ENCODE measurements around the gene GLP2R.
"Not testable (repeated sequence)": the region's sequence is repeated elsewhere in the genome, so short reads cannot be mapped to it uniquely, and the experiment has no call there.

Gene GLP2R

GRCh38 chr17:9825641-9826150 lies at the start of gene GLP2R:
Gene GLP2R (plus strand): TSS chr17:9825924. CDS start chr17:9826064, 140 bp downstream.
- DNase-seq: no peak

GRCh38 chr17:9776911-9777310 lies 48.8 kb upstream of the GLP2R start:
- DNase-seq: no peak

DNA sequence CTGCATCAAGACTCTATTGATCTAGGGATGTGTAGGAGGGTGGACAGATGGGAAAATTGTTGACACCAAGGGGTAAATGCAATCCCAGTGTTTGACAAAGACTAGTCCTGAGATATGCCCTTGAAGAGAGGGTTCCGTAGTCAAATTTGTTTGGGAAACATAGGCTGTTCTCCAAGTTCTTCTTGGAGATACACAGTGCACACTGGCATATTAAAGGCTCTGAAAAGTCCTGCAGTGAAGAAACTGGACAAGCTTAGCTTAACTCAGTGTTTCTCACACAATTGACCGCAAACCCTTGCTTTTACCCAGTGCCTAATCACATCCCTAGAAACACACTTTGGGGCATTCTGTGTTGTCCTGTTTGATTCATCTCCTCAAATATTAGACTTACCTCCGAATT lies 45.2 kb upstream of the GLP2R start:
- no peak for DNase-seq

GRCh38 chr17:9783050-9783449 lies 42.7 kb upstream of the GLP2R start:
- DNase-seq: no peak

DNA sequence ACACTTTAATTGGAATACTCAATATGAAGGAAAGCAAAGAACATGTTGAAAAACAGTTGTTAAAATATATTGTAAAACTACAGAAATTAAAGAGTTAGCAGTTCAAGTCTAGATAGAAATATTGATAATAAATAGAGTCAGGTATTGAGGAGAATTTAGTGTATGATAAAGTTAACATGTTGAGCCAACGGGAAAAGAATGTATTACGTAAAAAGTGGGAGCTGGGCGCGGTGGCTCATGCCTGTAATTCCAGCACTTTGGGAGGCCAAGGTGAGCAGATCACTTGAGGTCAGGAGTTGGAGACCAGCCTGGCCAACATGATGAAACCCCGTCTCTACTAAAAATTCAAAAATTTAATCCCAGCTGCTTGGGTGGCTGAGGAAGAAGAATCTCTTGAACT lies 42.3 kb upstream of the GLP2R start:
- not testable (repeated sequence) for DNase-seq

DNA sequence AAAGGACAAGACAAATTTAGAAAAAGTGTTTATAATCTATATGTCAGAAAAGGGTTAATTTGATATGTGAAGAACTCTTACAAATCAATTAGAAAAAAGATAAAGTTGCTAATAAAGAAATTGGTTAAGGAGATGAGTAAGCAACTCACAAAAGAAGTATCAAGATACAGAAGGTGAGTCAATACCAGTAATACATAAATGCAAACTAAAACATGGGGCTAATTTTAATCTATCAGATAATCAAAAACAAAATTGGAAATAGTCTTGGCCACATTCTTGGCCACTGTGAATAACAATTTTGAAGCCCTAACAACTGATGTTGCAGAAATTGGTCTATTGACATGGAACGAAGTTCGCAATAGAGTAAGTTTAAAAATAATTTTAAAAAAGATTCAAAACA lies 41.2 kb upstream of the GLP2R start:
- no peak for DNase-seq

GRCh38 chr17:9788601-9789000 lies 37.1 kb upstream of the GLP2R start:
- no peak for DNase-seq

DNA sequence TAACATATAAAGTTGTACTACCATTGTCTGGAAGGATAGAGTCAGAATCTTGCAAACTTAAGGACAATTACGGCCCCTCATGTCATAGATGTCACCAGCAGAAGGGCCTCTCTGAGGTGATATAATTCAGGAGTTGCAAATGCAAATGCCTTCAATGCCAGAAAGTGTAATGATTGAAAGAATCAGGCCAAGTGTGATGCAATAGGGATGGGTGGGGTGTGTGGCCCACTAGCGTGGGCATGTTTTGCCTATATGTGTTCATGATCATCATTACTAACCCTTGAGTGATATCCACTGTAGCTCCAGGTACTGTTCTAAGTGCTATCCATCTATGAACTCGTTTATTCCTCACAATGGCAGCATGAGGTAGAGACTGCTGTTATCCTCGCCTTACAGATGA lies 35.4 kb upstream of the GLP2R start:
- DNase-seq: no peak

DNA sequence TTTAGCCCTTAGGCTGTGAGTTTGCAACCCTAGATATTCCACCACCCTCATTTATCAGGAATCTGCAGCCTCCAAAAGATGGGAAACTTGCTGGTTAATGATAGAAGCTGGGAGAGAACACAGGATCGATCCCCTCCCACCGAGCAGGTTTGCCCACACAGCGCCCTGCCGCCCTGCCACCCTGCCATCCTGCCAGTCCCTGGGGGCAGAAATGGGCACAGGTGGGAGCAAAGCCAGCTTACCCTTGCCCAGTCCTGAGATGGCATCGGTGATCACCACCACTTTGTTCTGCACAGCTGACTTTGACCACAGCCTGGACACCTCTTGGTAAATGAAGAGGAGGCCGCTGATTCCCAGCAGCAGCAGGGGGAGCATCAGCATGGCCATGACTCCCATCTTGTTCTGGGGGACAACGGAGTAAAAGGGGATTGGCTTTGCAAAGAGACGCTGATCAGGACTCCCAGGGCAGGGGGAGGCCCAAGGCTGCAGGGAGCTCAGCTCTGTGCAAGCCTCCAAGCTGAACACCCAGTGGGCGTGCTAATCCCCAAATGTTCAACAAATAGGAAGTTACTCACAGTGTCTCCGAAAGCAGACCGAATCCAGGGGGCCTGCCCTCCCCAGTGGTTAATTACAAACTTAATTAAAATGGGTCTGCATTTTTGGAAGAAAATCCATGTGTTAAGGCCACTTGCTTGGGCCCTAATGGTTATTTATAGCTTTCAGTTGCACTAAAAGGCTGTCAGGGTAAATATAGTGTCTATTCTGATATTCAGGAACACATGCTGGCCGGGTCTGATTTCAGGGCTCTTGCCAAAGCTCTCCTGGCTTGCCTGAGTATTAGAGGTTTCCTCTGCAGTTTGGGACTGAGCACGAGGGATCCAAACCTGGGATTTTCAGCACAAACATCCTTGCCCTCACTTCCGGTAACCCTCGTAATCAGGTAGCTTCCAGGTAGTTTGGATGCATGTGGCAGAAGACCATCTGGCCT lies 34.5 kb upstream of the GLP2R start, which contains the start of gene DHRS7C:
TSS of gene DHRS7C (minus strand) at position 704 of the 988 bp plus-strand sequence. CDS start at position 396, 308 bp downstream.
- DNase-seq: no peak

DNA sequence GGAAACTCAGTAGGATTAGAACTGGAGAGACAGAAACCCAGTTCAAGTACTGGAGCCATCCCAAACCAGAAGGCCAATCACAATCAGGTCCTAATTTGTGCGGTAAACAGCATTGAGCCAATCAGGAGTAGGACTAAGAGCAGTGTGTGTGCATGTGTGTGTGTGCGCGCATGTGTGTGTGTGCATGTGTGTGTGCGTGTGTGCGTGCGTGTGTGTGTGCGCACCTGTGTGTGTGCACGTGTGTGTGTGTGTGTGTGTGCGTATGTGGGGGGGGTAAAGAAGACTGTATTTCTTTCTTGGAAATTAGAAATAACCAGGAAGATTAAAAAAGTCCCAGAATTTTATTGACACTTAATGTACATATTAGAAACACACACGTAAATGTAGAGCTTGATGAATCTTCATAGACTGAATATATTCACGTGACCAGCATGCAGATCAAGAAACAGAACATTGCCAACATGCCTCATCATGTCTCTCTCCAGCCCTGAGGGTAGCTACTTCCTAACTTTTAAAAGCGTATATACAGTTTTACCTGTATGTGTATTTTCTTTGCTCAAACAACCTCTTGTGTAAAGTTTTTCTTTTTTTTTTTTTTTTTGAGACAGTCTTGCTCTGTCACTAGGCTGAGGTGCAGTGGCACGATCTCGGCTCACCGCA lies 33.4 kb upstream of the GLP2R start:
- no peak for DNase-seq

DNA sequence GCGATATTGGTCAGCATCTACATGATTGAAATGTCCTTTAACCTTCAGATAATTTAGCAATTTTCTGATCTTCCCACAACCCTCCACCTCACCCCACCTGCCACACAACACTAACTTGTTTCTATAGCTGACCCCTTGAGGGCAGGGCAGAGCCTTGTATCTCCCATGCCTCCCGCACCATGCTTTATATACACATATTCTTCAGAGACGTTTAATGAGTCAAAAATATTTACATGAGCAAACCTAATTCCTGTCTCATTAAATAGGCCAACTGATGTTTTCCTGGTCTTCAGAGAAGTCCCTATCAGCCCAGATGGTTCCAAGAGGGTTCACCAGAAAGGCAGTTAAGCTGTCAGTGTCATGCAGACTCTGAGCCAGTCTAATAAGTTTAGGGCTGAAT lies 27.7 kb upstream of the GLP2R start:
- no peak for DNase-seq

DNA sequence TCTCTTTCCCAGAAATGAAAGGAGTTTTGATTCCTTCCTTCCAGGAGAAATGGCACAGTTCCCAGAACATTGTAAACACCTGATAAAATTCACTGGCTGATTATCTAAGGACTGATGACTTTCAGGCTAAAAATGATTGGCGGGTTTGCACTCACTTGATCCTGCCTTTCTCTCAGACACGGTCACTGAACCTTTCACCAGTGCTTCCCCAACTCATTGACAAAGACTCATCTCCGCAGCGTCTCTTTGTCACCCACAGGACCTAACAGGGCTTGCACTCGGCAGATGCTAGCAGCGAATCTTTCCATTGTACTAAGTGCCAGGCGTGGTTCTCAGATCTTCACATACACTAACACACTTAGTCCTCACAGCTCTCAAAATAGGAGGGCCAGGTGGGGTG lies 27.0 kb upstream of the GLP2R start:
- no peak for DNase-seq

- DNase-seq: no peak
These were observed 24.2 kb upstream of the GLP2R start for GRCh38 chr17:9801505-9801904.

DNA sequence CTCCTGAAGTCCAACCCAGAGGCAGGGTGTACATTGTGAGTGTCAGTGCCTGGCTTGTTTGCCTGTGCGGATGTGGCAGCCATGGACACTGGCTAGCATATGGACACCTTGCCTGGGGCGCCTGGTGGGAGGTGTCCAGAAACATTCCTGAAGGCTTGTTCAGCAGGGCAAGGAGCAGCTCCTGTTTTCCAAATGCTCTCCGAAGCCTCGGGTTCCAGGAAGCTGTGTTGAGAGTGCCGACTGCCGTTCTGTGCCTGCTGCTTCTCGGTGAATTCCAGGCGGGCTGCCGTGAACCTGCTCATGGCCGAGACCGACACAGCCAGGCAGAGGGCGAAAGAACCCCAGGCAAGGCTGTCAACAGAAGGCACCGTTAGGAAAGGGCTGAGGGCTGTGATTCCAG lies 23.4 kb upstream of the GLP2R start:
- DNase-seq: no peak

GRCh38 chr17:9802697-9803096 lies 23.0 kb upstream of the GLP2R start:
- no peak for DNase-seq

- no peak for DNase-seq
These were observed 20.0 kb upstream of the GLP2R start for GRCh38 chr17:9805769-9806168.

GRCh38 chr17:9806699-9807098 lies 19.0 kb upstream of the GLP2R start:
- no peak for DNase-seq

DNA sequence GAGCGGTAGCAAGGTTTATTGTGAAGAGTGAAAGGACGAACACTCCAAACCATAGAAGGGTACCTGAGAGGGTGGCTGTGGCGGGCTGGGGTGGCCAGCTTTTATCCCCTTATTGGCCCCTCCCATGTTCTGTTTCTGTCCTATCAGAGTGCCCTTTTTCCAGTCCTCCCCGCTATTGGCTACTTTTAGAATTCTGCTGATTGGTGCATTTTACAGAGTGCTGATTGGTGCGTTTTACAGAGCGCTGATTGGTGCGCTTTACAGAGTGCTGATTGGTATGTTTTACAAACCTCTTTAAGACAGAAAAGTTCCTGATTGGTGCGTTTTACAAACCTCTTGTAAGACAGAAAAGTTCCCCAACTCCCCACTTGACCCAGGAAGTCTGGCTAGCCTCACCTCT lies 16.3 kb upstream of the GLP2R start:
- DNase-seq: no peak

- DNase-seq: no peak
These were observed 15.4 kb upstream of the GLP2R start for GRCh38 chr17:9810100-9810949.

- no peak for DNase-seq
These were observed 14.6 kb upstream of the GLP2R start for GRCh38 chr17:9811086-9811485.

DNA sequence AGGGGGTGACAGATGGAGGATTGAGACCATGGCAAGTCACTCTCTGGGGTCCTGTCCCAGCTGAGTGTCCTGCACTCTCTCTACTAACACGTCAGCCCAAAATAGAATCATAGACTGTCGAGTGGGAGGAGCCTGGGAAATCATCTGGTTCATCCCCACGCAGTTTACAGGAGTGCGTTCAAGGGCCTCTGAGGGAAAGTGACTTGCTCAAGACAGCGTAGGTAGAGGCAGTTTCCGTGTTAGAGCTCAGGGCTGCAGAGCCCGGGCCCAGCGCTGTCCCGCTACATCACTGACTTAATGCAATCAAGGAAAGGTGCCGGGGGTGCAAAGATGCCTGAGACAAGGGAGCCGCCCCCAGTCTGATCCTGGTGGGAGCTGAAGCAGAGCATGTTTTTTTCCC lies 14.2 kb upstream of the GLP2R start:
- DNase-seq: no peak

DNA sequence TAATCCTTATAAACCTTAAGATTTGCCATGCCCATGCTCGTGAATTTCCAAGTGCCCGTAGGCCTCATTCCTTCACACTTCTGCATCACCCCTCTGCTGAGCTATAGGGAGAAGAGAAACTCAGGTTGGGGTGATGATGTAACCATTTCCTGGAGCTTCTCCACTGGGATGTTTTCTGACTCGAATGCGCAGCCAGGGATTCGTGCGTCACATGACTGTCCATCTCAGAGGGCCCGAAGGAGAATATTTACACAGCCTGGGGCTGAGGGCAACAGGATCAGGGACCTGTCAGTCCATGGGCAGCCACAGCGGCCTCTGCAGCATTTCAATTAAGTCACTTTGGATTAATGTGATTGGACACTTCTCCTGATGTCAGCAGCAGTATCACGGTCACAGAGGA lies 12.6 kb upstream of the GLP2R start:
- no peak for DNase-seq

Data from activated CD8-positive, alpha-beta memory T cell treated with anti-CD3 and anti-CD28 coated beads, Interleukin-2, amount 50 U/mL, for 48 hours (primary cell).